ENCODE data around the gene SERPINA12. TPM values are rescaled to one million over a fixed set of nuclear protein-coding genes. Genes with fewer than 3 reads are reported as not detected.

Gene SERPINA12
- total RNA-seq, 1 donor, result not detected

- no peak for DNase-seq (ENCODE audit: low read depth in 2 of 3, low spot score in 2 of 3)
These were observed 41.3 kb downstream of the SERPINA12 start for GRCh38 chr14:94467728-94468520.

- DNase-seq (ENCODE audit: low read depth in 2 of 3, low spot score in 2 of 3), result no peak
These were observed 42.4 kb downstream of the SERPINA12 start for GRCh38 chr14:94466706-94467370.

- no peak for DNase-seq (ENCODE audit: low read depth in 2 of 3, low spot score in 2 of 3)
These were observed 44.2 kb downstream of the SERPINA12 start for GRCh38 chr14:94465042-94465441.

- no peak for DNase-seq (ENCODE audit: low read depth in 2 of 3, low spot score in 2 of 3)
These were observed 45.0 kb downstream of the SERPINA12 start for GRCh38 chr14:94464290-94464689.

GRCh38 chr14:94462763-94463572 lies 46.3 kb downstream of the SERPINA12 start:
- no peak for DNase-seq (ENCODE audit: low read depth in 2 of 3, low spot score in 2 of 3)

DNA sequence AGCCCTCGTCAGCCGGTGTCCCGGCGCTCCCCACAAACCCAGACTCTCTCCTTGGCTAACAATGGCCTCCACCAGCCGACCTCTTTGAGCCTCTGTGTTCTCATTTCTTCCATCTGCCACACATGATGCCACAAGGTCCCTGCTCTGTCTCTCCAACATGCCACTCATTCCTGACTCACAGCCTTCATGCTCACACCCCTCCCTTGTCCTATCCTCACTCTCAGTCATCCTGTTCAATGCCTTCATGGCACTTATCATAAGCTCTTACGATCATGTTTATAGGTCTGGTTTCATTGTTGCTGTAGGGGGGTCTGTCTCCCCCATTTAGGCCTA lies 47.1 kb downstream of the SERPINA12 start:
- no peak for DNase-seq (ENCODE audit: low read depth in 2 of 3, low spot score in 2 of 3)

DNA sequence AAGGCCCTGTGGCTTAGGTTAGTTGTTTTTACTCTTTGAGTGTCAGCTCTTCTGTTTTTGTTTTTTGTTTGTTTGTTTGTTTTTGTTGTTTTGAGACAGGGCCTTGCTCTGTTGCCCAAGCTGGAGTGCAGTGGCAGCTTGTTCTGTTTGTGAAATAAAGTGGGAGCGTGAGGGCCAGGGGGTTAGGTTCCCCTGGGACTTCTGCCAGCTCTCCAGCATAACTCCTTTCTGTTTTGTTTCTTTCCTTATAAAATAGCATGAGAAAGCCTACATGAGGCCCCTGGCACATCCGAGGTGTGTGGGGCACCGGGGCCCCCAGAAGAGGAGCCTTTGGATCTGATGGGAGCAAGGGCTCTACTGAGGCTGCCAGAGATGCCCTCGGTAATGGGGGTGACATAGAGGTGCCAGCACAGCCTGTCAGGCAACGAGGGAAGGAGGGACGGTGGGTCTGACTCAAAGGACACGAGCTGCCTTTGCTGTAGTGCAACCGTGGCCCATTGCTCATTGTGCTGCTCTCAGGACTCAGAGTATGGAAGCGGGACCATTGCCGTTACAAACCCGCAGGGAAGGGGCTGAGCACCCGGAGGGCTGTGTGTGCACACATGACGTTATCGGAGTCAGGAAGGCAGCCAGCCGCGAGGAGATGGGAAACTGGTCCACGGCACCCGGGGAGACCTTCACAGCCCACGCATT lies 47.6 kb downstream of the SERPINA12 start:
- DNase-seq (ENCODE audit: low read depth in 2 of 3, low spot score in 2 of 3), result no peak

GRCh38 chr14:94460631-94461416 lies 48.4 kb downstream of the SERPINA12 start:
- no peak for DNase-seq (ENCODE audit: low read depth in 2 of 3, low spot score in 2 of 3)

GRCh38 chr14:94458558-94459205 lies 50.6 kb downstream of the SERPINA12 start:
- DNase-seq (ENCODE audit: low read depth in 2 of 3, low spot score in 2 of 3), result no peak

DNA sequence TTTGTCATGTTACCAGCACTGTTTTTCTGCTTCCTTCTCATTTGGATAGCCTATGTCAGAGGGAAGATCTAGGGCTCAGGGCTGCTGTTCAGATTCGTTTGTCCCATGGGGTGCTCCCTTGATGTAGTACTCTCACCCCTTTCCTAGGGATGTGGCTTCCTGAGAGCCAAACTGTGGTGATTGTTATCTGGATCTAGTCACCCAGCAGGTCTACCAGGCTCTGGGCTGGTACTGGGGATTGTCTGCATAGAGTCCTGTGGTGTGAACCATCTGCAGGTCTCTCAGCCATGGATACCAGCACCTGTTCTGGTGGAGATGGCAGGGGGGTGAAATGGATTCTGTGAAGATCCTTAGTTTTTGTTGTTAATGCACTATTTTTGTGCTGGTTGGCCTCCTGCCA lies 51.2 kb downstream of the SERPINA12 start:
- no peak for DNase-seq (ENCODE audit: low read depth in 2 of 3, low spot score in 2 of 3)

DNA sequence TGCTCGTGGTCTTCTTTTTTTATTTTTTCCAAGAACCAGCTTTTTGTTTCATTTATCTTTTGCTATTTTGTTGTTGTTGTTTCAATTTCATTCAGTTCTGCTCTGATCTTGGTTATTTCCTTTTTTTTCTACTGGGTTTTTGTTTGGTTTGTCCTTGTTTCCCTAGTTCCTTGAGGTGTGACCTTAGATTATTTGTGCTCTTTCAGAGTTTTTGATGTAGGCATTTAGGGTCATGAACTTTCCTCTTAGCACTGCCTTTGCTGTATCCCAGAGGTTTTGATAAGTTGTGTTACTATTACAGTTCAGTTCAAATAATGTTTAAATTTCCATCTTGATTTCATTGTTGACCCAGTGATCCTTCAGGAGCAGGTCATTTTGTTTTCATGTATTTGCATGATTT lies 53.3 kb downstream of the SERPINA12 start:
- DNase-seq (ENCODE audit: low read depth in 2 of 3, low spot score in 2 of 3), result no peak

- no peak for DNase-seq (ENCODE audit: low read depth in 2 of 3, low spot score in 2 of 3)
These were observed 57.4 kb downstream of the SERPINA12 start for GRCh38 chr14:94451826-94452225.

- DNase-seq (ENCODE audit: low read depth in 2 of 3, low spot score in 2 of 3), result no peak
These were observed 58.0 kb downstream of the SERPINA12 start for GRCh38 chr14:94451091-94451771.

DNA sequence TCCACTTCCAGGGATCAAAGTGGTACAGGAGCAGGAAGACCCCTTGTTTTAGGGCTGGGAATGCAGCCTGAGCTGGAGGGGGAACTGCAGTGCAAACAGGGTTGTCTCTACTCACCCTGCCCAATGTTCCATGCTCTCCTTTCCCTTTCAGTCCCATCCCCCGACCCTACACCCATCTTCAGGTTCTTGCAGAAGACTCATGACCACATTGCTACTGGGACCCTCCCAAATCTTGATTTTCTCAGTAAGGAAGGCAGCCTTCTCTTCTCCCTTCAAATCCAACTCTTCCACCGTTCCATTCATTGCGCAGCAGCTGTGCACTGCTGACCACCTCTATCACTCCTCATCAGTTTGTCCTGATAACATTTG lies 58.6 kb downstream of the SERPINA12 start:
- DNase-seq (ENCODE audit: low read depth in 2 of 3, low spot score in 2 of 3), result no peak

GRCh38 chr14:94449930-94450329 lies 59.3 kb downstream of the SERPINA12 start:
- DNase-seq (ENCODE audit: low read depth in 2 of 3, low spot score in 2 of 3), result no peak

GRCh38 chr14:94448071-94448808 lies 61.0 kb downstream of the SERPINA12 start:
- DNase-seq (ENCODE audit: low read depth in 2 of 3, low spot score in 2 of 3), result no peak

DNA sequence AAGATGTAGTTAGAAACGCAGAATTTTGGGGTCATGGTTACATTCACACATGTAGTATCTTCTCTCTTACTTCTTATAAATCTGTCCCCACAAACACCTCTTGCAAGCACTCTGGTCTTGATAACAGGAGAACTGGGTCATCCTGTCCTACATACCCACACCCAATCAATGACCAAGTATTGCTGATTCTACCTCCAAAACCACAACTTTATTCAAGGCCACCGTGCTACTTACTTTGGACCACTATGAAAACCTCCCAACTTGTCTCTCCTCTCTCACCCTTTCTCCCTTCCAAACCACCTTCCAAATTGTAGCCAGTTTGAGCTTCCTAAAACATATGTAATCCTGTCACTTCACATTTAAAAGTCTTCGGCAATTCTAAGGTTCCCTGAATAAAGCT lies 62.1 kb downstream of the SERPINA12 start:
- no peak for DNase-seq (ENCODE audit: low read depth in 2 of 3, low spot score in 2 of 3)

DNA sequence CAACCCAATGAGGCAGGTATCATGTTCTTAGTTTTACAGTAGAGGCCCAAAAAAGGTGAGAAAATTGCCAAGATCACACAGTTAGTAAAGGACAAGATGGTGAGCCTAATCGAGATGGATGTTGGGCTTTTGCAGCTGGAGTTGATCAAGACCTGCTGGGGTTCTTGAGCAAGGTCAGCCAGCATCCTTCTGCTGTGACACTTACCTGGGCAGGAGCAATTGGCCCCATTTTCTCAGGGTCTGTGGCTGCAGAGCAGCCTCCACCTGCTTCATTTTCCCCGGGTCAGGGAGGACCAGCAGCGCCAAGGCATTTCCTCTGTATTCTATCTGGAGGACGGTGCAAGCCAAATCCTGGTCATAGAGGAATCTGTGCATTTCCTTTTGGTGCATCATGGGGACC lies 63.1 kb downstream of the SERPINA12 start:
- DNase-seq (ENCODE audit: low read depth in 2 of 3, low spot score in 2 of 3), result no peak

GRCh38 chr14:94445003-94445402 lies 64.3 kb downstream of the SERPINA12 start:
- no peak for DNase-seq (ENCODE audit: low read depth in 2 of 3, low spot score in 2 of 3)

Data from hematopoietic multipotent progenitor cell (in vitro differentiated cells).